Loucy (cell line): Measurements from ENCODE around the gene P2RY2.

Experiments used
- H2AFZ ChIP-seq: fragments of 200-600 bp; sonication (generic); 2 replicates; pipeline ENCODE4 v1.6.0; 2016; ENCODE audit warnings: antibody characterized with exemption, mild to moderate bottlenecking, low read length, moderate library complexity
- H3F3A ChIP-seq: fragments of 200-600 bp; 2 replicates; pipeline ENCODE4 v1.6.0; 2016; ENCODE audit warnings: antibody characterized with exemption, low read depth, mild to moderate bottlenecking
- H3K27me3 ChIP-seq: fragments of 200-600 bp; sonication (generic); 2 replicates; pipeline ENCODE4 v1.6.1; 2014; ENCODE audit warnings: low read length, mild to moderate bottlenecking; ENCODE audit not compliant: insufficient read depth, poor library complexity, severe bottlenecking
- H3K36me3 ChIP-seq: fragments of 200-600 bp; sonication (generic); 2 replicates; pipeline ENCODE4 v1.6.1; 2016; ENCODE audit warnings: low read length; ENCODE audit not compliant: insufficient read depth
- H3K4me1 ChIP-seq: fragments of 200-600 bp; sonication (generic); 2 replicates; pipeline ENCODE4 v1.5.1; 2014; ENCODE audit warnings: low read length, mild to moderate bottlenecking; ENCODE audit not compliant: insufficient read depth, poor library complexity, severe bottlenecking
- H3K4me2 ChIP-seq: fragments of 200-600 bp; sonication (generic); 2 replicates; pipeline ENCODE4 v1.6.0; 2014; ENCODE audit warnings: antibody characterized with exemption, low read length, low read depth, mild to moderate bottlenecking; ENCODE audit not compliant: poor library complexity, severe bottlenecking
- H3K4me3 ChIP-seq: fragments of 200-600 bp; sonication (generic); 2 replicates; pipeline ENCODE4 v1.5.1; 2014; ENCODE audit warnings: low read length, mild to moderate bottlenecking, mixed read lengths; ENCODE audit not compliant: poor library complexity, severe bottlenecking
- H3K79me2 ChIP-seq: fragments of 200-600 bp; sonication (generic); 2 replicates; pipeline ENCODE4 v1.6.1; 2014; ENCODE audit warnings: low read length; ENCODE audit not compliant: insufficient read depth
- H3K9ac ChIP-seq: fragments of 200-600 bp; sonication (generic); 2 replicates; pipeline ENCODE4 v1.6.0; 2014; ENCODE audit warnings: mild to moderate bottlenecking, low read depth, low read length, moderate library complexity; ENCODE audit not compliant: poor library complexity, severe bottlenecking
- H3K9me2 ChIP-seq: fragments of 200-600 bp; sonication (generic); replicated peaks from 2 replicates; pipeline ENCODE4 v1.6.1; 2016; ENCODE audit warnings: low read depth, low read length, mixed read lengths
- H3K9me3 ChIP-seq: fragments of 200-600 bp; sonication (generic); 2 replicates; pipeline ENCODE4 v1.6.1; 2014; ENCODE audit warnings: mild to moderate bottlenecking, antibody characterized with exemption, low read length, low read depth; ENCODE audit not compliant: insufficient read depth
- H4K20me1 ChIP-seq: fragments of 200-600 bp; sonication (generic); 2 replicates; pipeline ENCODE4 v1.6.0; 2014; ENCODE audit warnings: antibody characterized with exemption, low read length, mild to moderate bottlenecking; ENCODE audit not compliant: insufficient read depth, poor library complexity, severe bottlenecking
- EZH2phosphoT487 ChIP-seq: fragments of 200-600 bp; IDR thresholded peaks from 2 replicates; pipeline ENCODE4 v1.6.1; 2018; ENCODE audit warnings: antibody characterized with exemption, mild to moderate bottlenecking, moderate library complexity, borderline replicate concordance
- TF ChIP-seq, protein P1 (sequence below): fragments of 200-600 bp; sonication (generic); conservative IDR thresholded peaks from 2 replicates; pipeline ENCODE4 v1.5.1; 2014; ENCODE audit warnings: mild to moderate bottlenecking, antibody characterized with exemption, low read length

P2RY2 gene

DNA sequence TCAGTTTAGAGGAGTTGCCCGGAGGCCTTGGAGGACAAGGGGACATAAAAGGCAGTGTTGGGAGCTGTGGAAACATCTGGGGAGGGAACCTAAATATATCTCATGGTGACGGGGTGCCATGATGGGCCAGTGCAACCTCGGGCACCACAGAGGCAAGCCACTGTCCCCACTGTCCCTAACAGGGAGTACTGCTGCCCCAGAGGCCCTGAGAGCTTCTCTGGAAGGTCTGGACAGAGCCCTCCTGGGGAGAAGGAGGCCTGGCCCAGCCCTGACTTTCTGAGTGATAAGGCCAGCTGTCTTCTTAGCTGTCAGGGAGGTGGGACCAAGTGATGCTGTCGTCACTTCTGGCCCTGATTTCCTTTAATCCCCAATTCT, 48.6 kb downstream of the P2RY2 start:
- no peaks in the 10 kb centered on the region for H3K9me3 ChIP-seq
- no peaks in the 10 kb centered on the region for H3F3A ChIP-seq
- TF ChIP-seq, protein P1, sequence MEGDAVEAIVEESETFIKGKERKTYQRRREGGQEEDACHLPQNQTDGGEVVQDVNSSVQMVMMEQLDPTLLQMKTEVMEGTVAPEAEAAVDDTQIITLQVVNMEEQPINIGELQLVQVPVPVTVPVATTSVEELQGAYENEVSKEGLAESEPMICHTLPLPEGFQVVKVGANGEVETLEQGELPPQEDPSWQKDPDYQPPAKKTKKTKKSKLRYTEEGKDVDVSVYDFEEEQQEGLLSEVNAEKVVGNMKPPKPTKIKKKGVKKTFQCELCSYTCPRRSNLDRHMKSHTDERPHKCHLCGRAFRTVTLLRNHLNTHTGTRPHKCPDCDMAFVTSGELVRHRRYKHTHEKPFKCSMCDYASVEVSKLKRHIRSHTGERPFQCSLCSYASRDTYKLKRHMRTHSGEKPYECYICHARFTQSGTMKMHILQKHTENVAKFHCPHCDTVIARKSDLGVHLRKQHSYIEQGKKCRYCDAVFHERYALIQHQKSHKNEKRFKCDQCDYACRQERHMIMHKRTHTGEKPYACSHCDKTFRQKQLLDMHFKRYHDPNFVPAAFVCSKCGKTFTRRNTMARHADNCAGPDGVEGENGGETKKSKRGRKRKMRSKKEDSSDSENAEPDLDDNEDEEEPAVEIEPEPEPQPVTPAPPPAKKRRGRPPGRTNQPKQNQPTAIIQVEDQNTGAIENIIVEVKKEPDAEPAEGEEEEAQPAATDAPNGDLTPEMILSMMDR = no peak
- TF ChIP-seq EZH2phosphoT487 = no peak

DNA sequence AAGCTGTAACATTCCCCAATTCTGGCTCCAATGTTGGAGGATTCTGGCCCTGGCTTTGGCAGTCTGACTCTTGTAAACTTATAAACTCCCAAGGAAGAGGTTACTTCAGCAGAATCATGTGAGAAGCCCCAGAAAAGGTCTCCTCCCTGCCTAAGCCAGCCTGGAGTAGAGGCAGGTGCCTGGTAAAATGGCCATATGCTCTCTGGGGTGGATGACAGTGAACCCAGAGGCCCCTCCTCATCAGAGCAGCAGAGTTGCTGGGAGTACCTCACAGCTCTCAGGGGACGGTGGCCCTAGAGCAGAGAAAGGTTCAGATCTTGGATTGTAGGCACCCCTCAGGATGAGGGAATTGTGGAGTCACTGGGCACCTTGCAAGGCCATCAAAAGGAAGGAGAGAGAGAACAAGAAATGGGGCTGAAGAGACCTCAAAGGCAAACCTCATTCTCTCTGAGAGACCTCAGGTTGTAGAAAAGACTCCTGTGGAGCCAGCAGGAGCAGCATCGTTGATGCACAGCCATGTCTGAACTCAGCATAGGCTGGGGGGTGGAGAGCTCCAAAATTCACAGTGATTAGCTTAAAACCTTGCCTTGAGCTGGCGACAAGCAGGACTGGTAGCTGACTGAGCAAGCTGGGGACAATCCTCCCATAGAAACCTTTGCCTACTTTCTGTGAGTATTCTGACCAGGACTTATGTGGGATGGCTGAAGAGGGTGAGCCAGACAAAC, 49.2 kb downstream of the P2RY2 start:
- Histone ChIP-seq H3K9me2 (no peaks in the 10 kb centered on the region), H3K79me2 (no peaks in the 10 kb centered on the region), H3K36me3 (no peaks in the 10 kb centered on the region), H2AFZ (peak overlapping the region; percentile 33; the same call in 1 of the 2 replicates), H3K9me3 (no peaks in the 10 kb centered on the region), H3K4me2 (no peak overlapping the region), H3K9ac (no peak overlapping the region), H3K4me3 (no peak overlapping the region), H4K20me1 (no peaks in the 10 kb centered on the region), H3K27me3 (no peaks in the 10 kb centered on the region), H3K4me1 (peaks cover 9% of the 10 kb centered on the region), H3F3A (no peaks in the 10 kb centered on the region)
- no peak for TF ChIP-seq EZH2phosphoT487
- TF ChIP-seq, protein P1 = no peak

More for the DNA sequence above, 48.6 kb downstream of the P2RY2 start:
- H3K79me2 ChIP-seq = no peaks in the 10 kb centered on the region
- H3K4me3 ChIP-seq = no peak overlapping the region
- no peak overlapping the region for H3K4me2 ChIP-seq
- H3K9ac ChIP-seq = no peak overlapping the region
- no peaks in the 10 kb centered on the region for H3K27me3 ChIP-seq
- H4K20me1 ChIP-seq = no peaks in the 10 kb centered on the region
- H3K9me2 ChIP-seq = no peaks in the 10 kb centered on the region
- no peaks in the 10 kb centered on the region for H3K36me3 ChIP-seq
- H2AFZ ChIP-seq = no peak overlapping the region
- H3K4me1 ChIP-seq = peaks cover 9% of the 10 kb centered on the region

DNA sequence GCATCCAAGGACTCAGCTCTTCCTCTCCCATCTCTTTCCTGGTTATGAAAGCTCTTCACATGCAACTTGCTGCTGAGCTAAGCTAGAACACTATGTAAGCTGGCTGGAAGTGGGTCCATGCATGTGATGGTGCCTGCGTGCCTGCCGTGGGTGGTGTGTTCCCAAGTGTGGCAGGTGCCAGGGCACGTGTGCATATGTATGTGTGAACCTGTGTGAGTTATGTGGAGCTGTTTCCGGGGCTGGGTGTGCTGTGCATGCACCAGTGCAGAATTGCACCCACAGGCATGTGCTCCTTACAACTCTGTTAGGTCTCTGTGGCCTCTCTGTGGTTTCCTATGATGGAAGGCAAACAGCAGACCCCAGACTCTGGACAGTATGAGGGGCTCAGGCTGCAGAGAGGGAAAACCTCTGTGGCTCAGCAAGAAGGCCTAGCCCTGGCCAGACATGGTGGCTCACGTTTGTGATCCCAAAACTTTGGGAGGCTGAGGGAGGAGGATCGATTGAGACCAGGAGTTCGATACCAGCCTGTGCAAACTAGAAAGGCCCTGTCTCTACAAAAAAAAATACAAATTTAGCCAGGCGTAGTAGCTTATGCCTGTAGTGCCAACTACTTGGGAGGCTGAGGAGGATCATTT, 49.9 kb downstream of the P2RY2 start:
- TF ChIP-seq EZH2phosphoT487 = no peak
- TF ChIP-seq, protein P1 = no peak
- Histone ChIP-seq H3K9ac (no peak overlapping the region), H3F3A (no peaks in the 10 kb centered on the region), H3K4me3 (no peak overlapping the region), H3K36me3 (no peaks in the 10 kb centered on the region), H3K4me1 (peaks cover 9% of the 10 kb centered on the region), H3K79me2 (no peaks in the 10 kb centered on the region), H3K4me2 (no peak overlapping the region), H2AFZ (peak overlapping the region; percentile 20; the same call in 1 of the 2 replicates), H3K9me2 (no peaks in the 10 kb centered on the region), H3K9me3 (no peaks in the 10 kb centered on the region), H3K27me3 (no peaks in the 10 kb centered on the region), H4K20me1 (no peaks in the 10 kb centered on the region)
